Measurements from ENCODE around the gene GHITM. TPM values are rescaled to one million over a fixed set of nuclear protein-coding genes. Genes with fewer than 3 reads are reported as not detected.

The GHITM gene
- total RNA-seq, 5 donors from 2014 or later (not counting 1 experiment from before 2014, with no cell fraction given) = 68.6 to 84.9 (median 83.8) TPM

DNA sequence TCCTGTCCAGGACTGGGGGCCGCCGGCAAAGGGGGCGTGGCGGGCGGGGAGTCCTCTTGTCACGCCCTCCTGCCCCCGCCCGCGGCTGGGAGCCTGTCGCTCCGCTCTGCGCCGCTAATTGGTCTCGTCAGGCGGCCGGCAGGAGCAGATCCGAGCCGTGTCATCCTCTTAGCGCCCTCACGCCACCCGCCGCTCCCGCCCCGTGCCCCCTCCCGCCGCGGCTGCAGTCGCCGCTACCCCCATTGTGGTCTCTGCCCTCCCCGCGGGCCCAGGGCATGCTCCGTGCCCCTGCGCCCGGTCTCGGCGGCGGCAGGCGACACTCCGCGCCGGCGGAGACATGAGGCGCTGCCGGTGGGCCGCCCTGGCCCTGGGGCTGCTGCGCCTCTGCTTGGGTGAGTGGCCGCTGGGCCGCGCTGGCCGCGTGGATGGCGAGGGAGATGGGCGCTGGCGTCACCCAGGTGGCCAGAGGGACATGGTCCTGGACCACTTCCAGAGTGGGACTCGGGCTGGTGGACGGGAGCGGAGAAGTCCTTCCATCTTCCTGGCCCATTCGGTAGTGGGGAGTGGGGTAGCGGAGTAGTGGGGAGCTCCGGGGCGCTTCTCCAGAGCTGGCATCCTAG is 55.2 kb downstream of the GHITM start, which contains the start of gene CDHR1:
Gene CDHR1 (plus strand): TSS at position 114 of the 620 bp plus-strand sequence. CDS start 224 bp downstream, at position 338.
- peaks cover 16 to 25% (median 24%) of the 10 kb centered on the region in 3 donors for H3K4me1 Mint-ChIP-seq
- H3K36me3 Mint-ChIP-seq = no peaks in the 10 kb centered on the region
- H3K9me3 Mint-ChIP-seq = no peaks in the 10 kb centered on the region
- DNase-seq = peak in 29 of 35 experiments; percentile 12 to 66 (median 38)
- peaks cover 22 to 40% of the 10 kb centered on the region in 2 donors for H3K27me3 Mint-ChIP-seq
- Histone ChIP-seq H3K4me3 (ENCODE audit: control insufficient read depth in 1 of 2, extremely low read depth in 1 of 2, low read length in 1 of 2) (peak within 1 kb of the TSS; percentile 49 to 63), H3K9me3 (no peaks in the 10 kb centered on the region), H3K27ac (ENCODE audit: low read length) (no peak within 1 kb of the TSS), H3K36me3 (ENCODE audit: control insufficient read depth in 2 of 2, extremely low read depth in 1 of 2, insufficient read depth in 1 of 2, low read length in 1 of 2) (no peaks in the 10 kb centered on the region), H3K27me3 (replicated peaks in 1 of 2; ENCODE audit: control insufficient read depth in 2 of 2, extremely low read depth in 1 of 2, insufficient read depth in 2 of 2, low read length in 1 of 2) (peaks cover 4 to 43% of the 10 kb centered on the region in 2 experiments), H3K4me1 (ENCODE audit: control insufficient read depth in 1 of 2, extremely low read depth in 1 of 2, insufficient read depth in 2 of 2, low read length in 2 of 2) (peaks cover 12 to 39% of the 10 kb centered on the region in 2 experiments)
- ATAC-seq (replicated peaks in 1 of 4) = peak; percentile 68 to 74 (median 70)
- ChIA-PET CTCF (interaction anchor here in 1 of 2 donors (1.9 kb wide), 1 partner anchor 47 kb away, joined by 5 read pairs; no protein-coding TSS in a partner anchor), POLR2A (interaction anchor here in 1 of 2 donors (0.7 kb wide), 1 partner anchor 55 kb away, joined by 4 read pairs; no protein-coding TSS in a partner anchor)
- H3K27ac Mint-ChIP-seq = no peak within 1 kb of the TSS
- H3K4me3 Mint-ChIP-seq = peak within 1 kb of the TSS; percentile 58 to 62 (median 62)
- WGBS (ENCODE audit: insufficient coverage) = 2% methylated on average over 50 of the region's 61 CpGs

DNA sequence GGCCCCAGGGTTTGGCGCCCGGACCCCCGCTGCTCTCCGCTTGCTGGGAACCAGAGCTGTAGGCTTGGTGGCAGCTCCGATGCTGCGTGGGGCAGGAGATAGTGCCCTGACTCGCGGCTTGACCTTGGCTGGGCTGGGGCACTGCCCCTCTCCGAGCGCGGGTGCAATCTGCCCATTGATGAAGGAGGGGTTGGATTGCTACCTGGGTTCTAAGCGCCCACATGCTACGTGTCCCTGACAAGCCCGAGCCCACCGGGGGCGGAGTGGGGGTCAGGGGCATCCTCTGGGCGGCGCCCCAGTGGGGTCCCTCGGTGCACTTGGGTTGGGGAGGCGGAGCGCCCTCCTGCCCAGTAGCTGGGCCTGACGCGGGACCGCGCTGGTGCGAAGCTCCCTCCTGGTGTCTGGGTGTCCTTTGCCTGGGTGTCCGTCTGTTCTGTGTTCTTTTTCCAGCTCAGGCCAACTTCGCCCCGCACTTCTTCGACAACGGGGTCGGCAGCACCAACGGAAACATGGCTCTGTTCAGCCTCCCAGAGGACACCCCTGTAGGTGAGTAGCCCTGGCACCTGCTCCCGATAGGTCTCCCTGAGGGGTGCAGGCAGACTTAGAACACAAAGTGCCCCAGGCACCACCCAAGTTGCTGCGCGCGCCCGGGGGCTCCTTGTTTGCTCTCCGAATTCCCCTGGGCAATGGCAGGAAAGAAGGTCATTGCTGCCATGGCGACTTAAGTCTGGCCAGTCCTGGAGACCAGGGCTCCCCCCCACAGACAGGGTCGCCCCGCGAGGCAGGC is 55.9 kb downstream of the GHITM start:
- H3K9me3 ChIP-seq = no peaks in the 10 kb centered on the region

DNA sequence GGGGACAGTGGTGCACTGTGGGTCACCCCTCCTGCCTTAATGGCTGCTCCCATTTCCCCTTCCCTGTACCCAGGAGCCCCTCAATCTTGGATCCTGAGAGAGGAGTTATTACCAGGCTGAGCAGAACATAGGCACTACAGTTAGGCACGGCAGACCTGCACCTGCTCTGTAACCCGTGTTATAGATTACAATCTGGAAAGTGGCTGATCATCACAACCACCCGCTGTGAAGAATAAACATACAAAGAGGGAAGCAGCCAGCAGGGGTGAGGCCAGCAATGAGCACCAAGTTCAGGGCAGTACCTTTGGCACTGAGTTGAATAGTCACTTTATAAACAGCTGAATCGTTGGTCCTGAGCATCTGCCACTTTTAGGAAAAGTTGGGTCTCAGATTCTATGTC is 56.8 kb downstream of the GHITM start:
- ATAC-seq (replicated peaks in 1 of 4) = no peak

More for the DNA sequence above, 55.9 kb downstream of the GHITM start:
- ChIA-PET POLR2A (no interaction called here), CTCF (interaction anchor here in 1 of 2 donors (1.9 kb wide), 1 partner anchor 47 kb away, joined by 5 read pairs; no protein-coding TSS in a partner anchor)
- no peak for DNase-seq
- Histone ChIP-seq H3K27me3 (replicated peaks in 1 of 2; ENCODE audit: control insufficient read depth in 2 of 2, extremely low read depth in 1 of 2, insufficient read depth in 2 of 2, low read length in 1 of 2) (peaks cover 4 to 43% of the 10 kb centered on the region in 2 experiments), H3K27ac (ENCODE audit: low read length) (no peak overlapping the region), H3K4me1 (ENCODE audit: control insufficient read depth in 1 of 2, extremely low read depth in 1 of 2, insufficient read depth in 2 of 2, low read length in 2 of 2) (peaks cover 12 to 37% of the 10 kb centered on the region in 2 experiments), H3K36me3 (ENCODE audit: control insufficient read depth in 2 of 2, extremely low read depth in 1 of 2, insufficient read depth in 1 of 2, low read length in 1 of 2) (no peaks in the 10 kb centered on the region), H3K4me3 (ENCODE audit: control insufficient read depth in 1 of 2, extremely low read depth in 1 of 2, low read length in 1 of 2) (peak overlapping the region; percentile 49 to 63)
- no peak for ATAC-seq (replicated peaks in 1 of 4)
- Mint-ChIP-seq H3K9me3 (no peaks in the 10 kb centered on the region), H3K4me3 (peak overlapping the region; percentile 58 to 62 (median 62)), H3K36me3 (no peaks in the 10 kb centered on the region), H3K4me1 (peaks cover 14 to 24% (median 24%) of the 10 kb centered on the region in 3 donors), H3K27ac (no peak overlapping the region), H3K27me3 (peaks cover 22 to 40% of the 10 kb centered on the region in 2 donors)
- 34% methylated on average over 40 of the region's 43 CpGs for WGBS (ENCODE audit: insufficient coverage)

DNA sequence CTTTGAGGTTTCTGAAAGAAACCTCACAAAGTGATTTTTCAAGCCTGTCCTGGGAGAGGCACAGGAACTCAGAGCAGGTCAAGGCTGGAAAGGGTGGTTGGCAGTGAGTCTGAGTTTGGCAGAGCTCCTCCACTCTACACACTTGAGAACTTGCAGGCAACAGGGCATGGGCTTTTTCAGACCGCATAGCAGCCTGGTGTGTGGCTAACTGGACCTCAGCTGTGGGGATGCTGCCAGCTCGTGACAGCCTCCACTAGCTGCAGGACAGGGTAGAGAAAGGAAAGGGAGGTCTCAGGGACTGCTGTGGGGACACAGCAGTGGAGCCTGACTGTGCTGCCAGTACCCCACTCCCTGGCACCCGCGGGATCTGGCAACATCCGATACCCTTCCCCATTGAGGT is 57.6 kb downstream of the GHITM start:
- H3K4me3 Mint-ChIP-seq = no peak overlapping the region
- CTCF ChIA-PET = no interaction called here
- no peak for DNase-seq

More for the DNA sequence above, 56.8 kb downstream of the GHITM start:
- peak overlapping the region in 1 of 3 donors; percentile 62 for H3K4me3 Mint-ChIP-seq
- no peaks in the 10 kb centered on the region for H3K9me3 ChIP-seq
- CTCF ChIA-PET = no interaction called here
- H3K27ac Mint-ChIP-seq = no peak overlapping the region
- no peaks in the 10 kb centered on the region for H3K9me3 Mint-ChIP-seq
- H3K4me1 ChIP-seq (ENCODE audit: control insufficient read depth in 1 of 2, extremely low read depth in 1 of 2, insufficient read depth in 2 of 2, low read length in 2 of 2) = peaks cover 5 to 29% of the 10 kb centered on the region in 2 experiments
- H3K4me3 ChIP-seq (ENCODE audit: control insufficient read depth in 1 of 2, extremely low read depth in 1 of 2, low read length in 1 of 2) = no peak overlapping the region
- POLR2A ChIA-PET = no interaction called here
- peaks cover 5 to 16% (median 15%) of the 10 kb centered on the region in 3 donors for H3K4me1 Mint-ChIP-seq
- no peaks in the 10 kb centered on the region for H3K36me3 ChIP-seq (ENCODE audit: control insufficient read depth in 2 of 2, extremely low read depth in 1 of 2, insufficient read depth in 1 of 2, low read length in 1 of 2)
- no peak overlapping the region for H3K27ac ChIP-seq (ENCODE audit: low read length)
- no peak for DNase-seq
- H3K27me3 ChIP-seq (replicated peaks in 1 of 2; ENCODE audit: control insufficient read depth in 2 of 2, extremely low read depth in 1 of 2, insufficient read depth in 2 of 2, low read length in 1 of 2) = peaks cover 4 to 43% of the 10 kb centered on the region in 2 experiments
- 39% methylated on average over 4 of the region's 4 CpGs for WGBS (ENCODE audit: insufficient coverage)
- peaks cover 22 to 40% of the 10 kb centered on the region in 2 donors for H3K27me3 Mint-ChIP-seq
- H3K36me3 Mint-ChIP-seq = no peaks in the 10 kb centered on the region

DNA sequence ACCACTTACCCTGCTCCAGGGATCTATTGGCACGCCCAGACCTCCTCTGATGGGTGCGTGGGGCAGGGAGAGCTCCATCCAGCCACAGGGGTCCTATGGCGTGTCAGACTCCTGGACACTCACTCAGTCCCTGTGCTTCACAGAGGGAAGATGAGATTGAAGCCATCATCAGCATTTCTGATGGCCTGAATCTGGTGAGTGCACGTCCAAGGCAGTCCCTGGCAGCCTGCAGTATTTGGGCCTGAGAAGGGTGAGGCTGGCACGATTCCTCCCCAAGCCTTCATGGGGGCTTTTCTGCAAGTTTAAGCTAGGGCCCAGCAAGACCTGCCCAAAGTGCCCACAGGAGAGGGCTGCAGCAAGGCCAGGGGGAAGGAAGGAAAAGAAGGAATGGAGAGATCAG is 58.3 kb downstream of the GHITM start:
- Histone ChIP-seq H3K27ac (ENCODE audit: low read length) (no peak overlapping the region), H3K36me3 (ENCODE audit: control insufficient read depth in 2 of 2, extremely low read depth in 1 of 2, insufficient read depth in 1 of 2, low read length in 1 of 2) (no peaks in the 10 kb centered on the region), H3K27me3 (replicated peaks in 1 of 2; ENCODE audit: control insufficient read depth in 2 of 2, extremely low read depth in 1 of 2, insufficient read depth in 2 of 2, low read length in 1 of 2) (peaks cover 4 to 46% of the 10 kb centered on the region in 2 experiments), H3K4me3 (ENCODE audit: control insufficient read depth in 1 of 2, extremely low read depth in 1 of 2, low read length in 1 of 2) (no peak overlapping the region), H3K9me3 (no peaks in the 10 kb centered on the region), H3K4me1 (ENCODE audit: control insufficient read depth in 1 of 2, extremely low read depth in 1 of 2, insufficient read depth in 2 of 2, low read length in 2 of 2) (peaks cover 0 to 19% of the 10 kb centered on the region in 2 experiments)
- no peak for ATAC-seq (replicated peaks in 1 of 4)
- no peaks in the 10 kb centered on the region for H3K9me3 Mint-ChIP-seq
- peaks cover 0 to 10% (median 10%) of the 10 kb centered on the region in 3 donors for H3K4me1 Mint-ChIP-seq
- DNase-seq = no peak
- POLR2A ChIA-PET = no interaction called here
- CTCF ChIA-PET = interaction anchor here in 1 of 2 donors (0.9 kb wide), 1 partner anchor 50 kb away, joined by 4 read pairs; no protein-coding TSS in a partner anchor
- H3K27me3 Mint-ChIP-seq = peaks cover 22 to 44% of the 10 kb centered on the region in 2 donors
- WGBS (ENCODE audit: insufficient coverage) = 72% methylated on average over 5 of the region's 5 CpGs
- no peaks in the 10 kb centered on the region for H3K36me3 Mint-ChIP-seq
- no peak overlapping the region for H3K4me3 Mint-ChIP-seq
- no peak overlapping the region for H3K27ac Mint-ChIP-seq

More for the DNA sequence above, 57.6 kb downstream of the GHITM start:
- H3K27me3 Mint-ChIP-seq = peaks cover 22 to 40% of the 10 kb centered on the region in 2 donors
- no peak overlapping the region for H3K27ac ChIP-seq (ENCODE audit: low read length)
- peaks cover 0 to 10% (median 10%) of the 10 kb centered on the region in 3 donors for H3K4me1 Mint-ChIP-seq
- ATAC-seq (replicated peaks in 1 of 4) = no peak
- H3K9me3 Mint-ChIP-seq = no peaks in the 10 kb centered on the region
- no peaks in the 10 kb centered on the region for H3K36me3 ChIP-seq (ENCODE audit: control insufficient read depth in 2 of 2, extremely low read depth in 1 of 2, insufficient read depth in 1 of 2, low read length in 1 of 2)
- no peaks in the 10 kb centered on the region for H3K9me3 ChIP-seq
- H3K27me3 ChIP-seq (replicated peaks in 1 of 2; ENCODE audit: control insufficient read depth in 2 of 2, extremely low read depth in 1 of 2, insufficient read depth in 2 of 2, low read length in 1 of 2) = peaks cover 4 to 43% of the 10 kb centered on the region in 2 experiments
- no peak overlapping the region for H3K27ac Mint-ChIP-seq
- no peaks in the 10 kb centered on the region for H3K36me3 Mint-ChIP-seq
- WGBS (ENCODE audit: insufficient coverage) = 88% methylated on average over 4 of the region's 5 CpGs
- no peak overlapping the region for H3K4me3 ChIP-seq (ENCODE audit: control insufficient read depth in 1 of 2, extremely low read depth in 1 of 2, low read length in 1 of 2)
- POLR2A ChIA-PET = no interaction called here
- H3K4me1 ChIP-seq (ENCODE audit: control insufficient read depth in 1 of 2, extremely low read depth in 1 of 2, insufficient read depth in 2 of 2, low read length in 2 of 2) = peaks cover 0 to 20% of the 10 kb centered on the region in 2 experiments

Measured in T-cell (primary cell).